Loucy (cell line): ENCODE measurements around the gene SPTB.

Source experiments
- H2AFZ ChIP-seq: fragments of 200-600 bp; sonication (generic); 2 replicates; pipeline ENCODE4 v1.6.0; 2016; ENCODE audit warnings: antibody characterized with exemption, mild to moderate bottlenecking, low read length, moderate library complexity
- H3F3A ChIP-seq: fragments of 200-600 bp; 2 replicates; pipeline ENCODE4 v1.6.0; 2016; ENCODE audit warnings: antibody characterized with exemption, low read depth, mild to moderate bottlenecking
- H3K27me3 ChIP-seq: fragments of 200-600 bp; sonication (generic); 2 replicates; pipeline ENCODE4 v1.6.1; 2014; ENCODE audit warnings: low read length, mild to moderate bottlenecking; ENCODE audit not compliant: insufficient read depth, poor library complexity, severe bottlenecking
- H3K36me3 ChIP-seq: fragments of 200-600 bp; sonication (generic); 2 replicates; pipeline ENCODE4 v1.6.1; 2016; ENCODE audit warnings: low read length; ENCODE audit not compliant: insufficient read depth
- H3K4me1 ChIP-seq: fragments of 200-600 bp; sonication (generic); 2 replicates; pipeline ENCODE4 v1.5.1; 2014; ENCODE audit warnings: low read length, mild to moderate bottlenecking; ENCODE audit not compliant: insufficient read depth, poor library complexity, severe bottlenecking
- H3K4me2 ChIP-seq: fragments of 200-600 bp; sonication (generic); 2 replicates; pipeline ENCODE4 v1.6.0; 2014; ENCODE audit warnings: antibody characterized with exemption, low read length, low read depth, mild to moderate bottlenecking; ENCODE audit not compliant: poor library complexity, severe bottlenecking
- H3K4me3 ChIP-seq: fragments of 200-600 bp; sonication (generic); 2 replicates; pipeline ENCODE4 v1.5.1; 2014; ENCODE audit warnings: low read length, mild to moderate bottlenecking, mixed read lengths; ENCODE audit not compliant: poor library complexity, severe bottlenecking
- H3K79me2 ChIP-seq: fragments of 200-600 bp; sonication (generic); 2 replicates; pipeline ENCODE4 v1.6.1; 2014; ENCODE audit warnings: low read length; ENCODE audit not compliant: insufficient read depth
- H3K9ac ChIP-seq: fragments of 200-600 bp; sonication (generic); 2 replicates; pipeline ENCODE4 v1.6.0; 2014; ENCODE audit warnings: mild to moderate bottlenecking, low read depth, low read length, moderate library complexity; ENCODE audit not compliant: poor library complexity, severe bottlenecking
- H3K9me2 ChIP-seq: fragments of 200-600 bp; sonication (generic); replicated peaks from 2 replicates; pipeline ENCODE4 v1.6.1; 2016; ENCODE audit warnings: low read depth, low read length, mixed read lengths
- H3K9me3 ChIP-seq: fragments of 200-600 bp; sonication (generic); 2 replicates; pipeline ENCODE4 v1.6.1; 2014; ENCODE audit warnings: mild to moderate bottlenecking, antibody characterized with exemption, low read length, low read depth; ENCODE audit not compliant: insufficient read depth
- H4K20me1 ChIP-seq: fragments of 200-600 bp; sonication (generic); 2 replicates; pipeline ENCODE4 v1.6.0; 2014; ENCODE audit warnings: antibody characterized with exemption, low read length, mild to moderate bottlenecking; ENCODE audit not compliant: insufficient read depth, poor library complexity, severe bottlenecking
- CTCF ChIP-seq: fragments of 200-600 bp; sonication (generic); conservative IDR thresholded peaks from 2 replicates; pipeline ENCODE4 v1.5.1; 2014; ENCODE audit warnings: mild to moderate bottlenecking, antibody characterized with exemption, low read length
- EZH2phosphoT487 ChIP-seq: fragments of 200-600 bp; IDR thresholded peaks from 2 replicates; pipeline ENCODE4 v1.6.1; 2018; ENCODE audit warnings: antibody characterized with exemption, mild to moderate bottlenecking, moderate library complexity, borderline replicate concordance

SPTB gene

GRCh38 chr14:64771161-64771560 lies 108.5 kb downstream of the SPTB start:
- H3K36me3 ChIP-seq = no peaks in the 10 kb centered on the region
- no peaks in the 10 kb centered on the region for H3F3A ChIP-seq
- no peak overlapping the region for H3K4me2 ChIP-seq

GRCh38 chr14:64770751-64771150 lies 109.0 kb downstream of the SPTB start:
- no peak overlapping the region for H3K9ac ChIP-seq
- H3K79me2 ChIP-seq = no peaks in the 10 kb centered on the region
- TF ChIP-seq EZH2phosphoT487 (no peak), CTCF (no peak)
- no peaks in the 10 kb centered on the region for H3F3A ChIP-seq
- H3K9me2 ChIP-seq = no peaks in the 10 kb centered on the region
- H3K4me3 ChIP-seq = no peak overlapping the region
- H4K20me1 ChIP-seq = no peaks in the 10 kb centered on the region
- H2AFZ ChIP-seq = no peak overlapping the region
- H3K9me3 ChIP-seq = no peaks in the 10 kb centered on the region
- H3K36me3 ChIP-seq = no peaks in the 10 kb centered on the region
- H3K4me1 ChIP-seq = peaks cover 6% of the 10 kb centered on the region
- no peaks in the 10 kb centered on the region for H3K27me3 ChIP-seq
- H3K4me2 ChIP-seq = no peak overlapping the region

More at GRCh38 chr14:64771161-64771560, 108.5 kb downstream of the SPTB start:
- Histone ChIP-seq H3K9me3 (no peaks in the 10 kb centered on the region), H4K20me1 (no peaks in the 10 kb centered on the region), H3K4me3 (no peak overlapping the region), H3K9ac (no peak overlapping the region), H3K27me3 (no peaks in the 10 kb centered on the region), H3K79me2 (no peaks in the 10 kb centered on the region), H3K9me2 (no peaks in the 10 kb centered on the region), H3K4me1 (peaks cover 6% of the 10 kb centered on the region), H2AFZ (no peak overlapping the region)
- TF ChIP-seq CTCF (no peak), EZH2phosphoT487 (no peak)

GRCh38 chr14:64769096-64770020 lies 110.3 kb downstream of the SPTB start:
- Histone ChIP-seq H3K36me3 (no peaks in the 10 kb centered on the region), H2AFZ (no peak overlapping the region), H3K4me1 (peaks cover 10% of the 10 kb centered on the region), H3F3A (no peaks in the 10 kb centered on the region), H4K20me1 (no peaks in the 10 kb centered on the region), H3K4me2 (no peak overlapping the region), H3K9me3 (no peaks in the 10 kb centered on the region), H3K4me3 (no peak overlapping the region), H3K9ac (no peak overlapping the region), H3K9me2 (no peaks in the 10 kb centered on the region), H3K27me3 (no peaks in the 10 kb centered on the region), H3K79me2 (no peaks in the 10 kb centered on the region)
- TF ChIP-seq CTCF (no peak), EZH2phosphoT487 (no peak)
